Spinal cord (tissue), 10 donors: ENCODE measurements around the gene RAB7B. TPM values are rescaled to one million over a fixed set of nuclear protein-coding genes. Genes with fewer than 3 reads are reported as not detected.

Experiments
- DNase-seq, 6 donors: peaks; one replicate each; pipeline versions ENCODE4 v3.0.0 to v3.0.0-alpha.2; 2013 to 2015; ENCODE audit warnings: low spot score in 6 of 6, low read depth in 4 of 6
- H3K27ac ChIP-seq: one replicate; pipeline ENCODE4 v1.5.1; 2013; ENCODE audit warnings: low read depth, low read length, control low read depth
- H3K27me3 ChIP-seq: one replicate; pipeline ENCODE4 v1.6.1; 2013; ENCODE audit warnings: low read length; ENCODE audit not compliant: control insufficient read depth, insufficient read depth
- H3K36me3 ChIP-seq: one replicate; pipeline ENCODE4 v1.6.1; 2013; ENCODE audit warnings: low read length; ENCODE audit not compliant: control insufficient read depth, insufficient read depth
- H3K4me1 ChIP-seq: one replicate; pipeline ENCODE4 v1.6.1; 2013; ENCODE audit warnings: low read length; ENCODE audit not compliant: control insufficient read depth, insufficient read depth
- H3K4me3 ChIP-seq: one replicate; pipeline ENCODE4 v1.5.1; 2013; ENCODE audit warnings: low read depth, low read length, control low read depth
- H3K9me3 ChIP-seq: one replicate; pipeline ENCODE4 v1.6.1; 2013; ENCODE audit warnings: low read length; ENCODE audit not compliant: control insufficient read depth, insufficient read depth
- WGBS: methylation state at CpG from one replicate; pipeline ENCODE4 v1.1.5; 2013; ENCODE audit warnings: missing lambda C conversion rate; ENCODE audit not compliant: insufficient coverage; 5-methylcytosine and 5-hydroxymethylcytosine counted together
- polyA plus RNA-seq, 2 donors: library from polyadenylated mRNA; unstranded; fragments of 120-200 nt; gene quantifications; one replicate each; pipeline ENCODE4 v1.2.1, GENCODE V29; 2013; ENCODE audit not compliant: insufficient read length in 2 of 2
- total RNA-seq, 2 donors: library from RNA; depleted of rRNA in 1 of 2; stranded (reverse); fragments of 120-200 nt in 1 of 2; fragments of >200 nt in 1 of 2; gene quantifications; one replicate each; pipeline versions ENCODE4 v1.2.3 to v1.2.4, GENCODE V29; 2013 to 2014
- donor health status: healthy.

RAB7B gene
- total and polyA plus RNA-seq, 4 donors, result 5.4 to 7.5 (median 6.6) TPM

DNA sequence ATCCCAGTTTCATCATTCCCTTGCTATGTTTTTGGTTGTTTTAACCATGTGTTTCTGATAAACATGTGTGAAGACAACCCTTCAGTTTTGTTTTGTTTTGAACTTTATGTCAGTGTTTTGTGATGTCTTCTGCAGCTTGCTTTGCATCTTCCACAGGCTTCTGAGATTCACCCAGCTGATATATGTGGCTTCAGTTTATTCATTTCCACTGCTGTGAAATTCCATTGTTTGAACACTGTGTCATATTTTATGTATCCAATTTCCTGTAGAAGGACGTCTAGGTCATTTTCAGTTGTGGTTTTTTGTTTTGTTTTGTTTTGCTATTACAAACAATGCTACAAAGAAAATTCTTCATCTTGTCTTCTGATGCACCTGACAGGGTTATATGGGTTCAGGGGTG lies 32.7 kb downstream of the RAB7B start:
- H3K4me3 ChIP-seq, result no peak overlapping the region
- no peak overlapping the region for H3K27ac ChIP-seq
- no peaks in the 10 kb centered on the region for H3K9me3 ChIP-seq
- H3K27me3 ChIP-seq, result no peaks in the 10 kb centered on the region
- DNase-seq, result no peak
- WGBS, result no CpG with 5 or more reads among the region's 1 CpG
- no peaks in the 10 kb centered on the region for H3K36me3 ChIP-seq
- H3K4me1 ChIP-seq, result peaks cover 3% of the 10 kb centered on the region

DNA sequence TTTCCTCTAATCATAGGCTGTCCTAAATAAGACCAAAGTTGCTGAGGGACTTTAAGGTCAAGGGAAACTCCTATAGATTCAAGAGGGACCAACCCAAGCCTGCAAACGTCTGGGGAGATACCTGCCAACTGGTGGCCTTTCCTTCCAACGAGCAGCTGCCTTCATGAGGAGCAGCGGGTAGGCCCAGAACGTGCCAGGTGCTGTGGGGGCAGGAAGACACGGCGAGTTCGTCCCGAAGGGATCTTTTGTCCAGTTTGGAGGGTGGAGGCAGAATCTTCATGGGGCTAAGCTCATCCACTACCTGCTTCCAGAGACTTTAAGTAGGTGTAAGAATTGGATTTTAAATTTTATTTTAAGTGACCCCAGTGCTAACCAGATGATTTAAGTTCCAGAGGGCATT lies 34.0 kb downstream of the RAB7B start:
- Histone ChIP-seq H3K4me3 (no peak overlapping the region), H3K27me3 (no peaks in the 10 kb centered on the region), H3K4me1 (peaks cover 10% of the 10 kb centered on the region), H3K9me3 (no peaks in the 10 kb centered on the region), H3K27ac (no peak overlapping the region), H3K36me3 (no peaks in the 10 kb centered on the region)
- DNase-seq, result no peak
- WGBS, result 86% methylated on average over 8 of the region's 8 CpGs

DNA sequence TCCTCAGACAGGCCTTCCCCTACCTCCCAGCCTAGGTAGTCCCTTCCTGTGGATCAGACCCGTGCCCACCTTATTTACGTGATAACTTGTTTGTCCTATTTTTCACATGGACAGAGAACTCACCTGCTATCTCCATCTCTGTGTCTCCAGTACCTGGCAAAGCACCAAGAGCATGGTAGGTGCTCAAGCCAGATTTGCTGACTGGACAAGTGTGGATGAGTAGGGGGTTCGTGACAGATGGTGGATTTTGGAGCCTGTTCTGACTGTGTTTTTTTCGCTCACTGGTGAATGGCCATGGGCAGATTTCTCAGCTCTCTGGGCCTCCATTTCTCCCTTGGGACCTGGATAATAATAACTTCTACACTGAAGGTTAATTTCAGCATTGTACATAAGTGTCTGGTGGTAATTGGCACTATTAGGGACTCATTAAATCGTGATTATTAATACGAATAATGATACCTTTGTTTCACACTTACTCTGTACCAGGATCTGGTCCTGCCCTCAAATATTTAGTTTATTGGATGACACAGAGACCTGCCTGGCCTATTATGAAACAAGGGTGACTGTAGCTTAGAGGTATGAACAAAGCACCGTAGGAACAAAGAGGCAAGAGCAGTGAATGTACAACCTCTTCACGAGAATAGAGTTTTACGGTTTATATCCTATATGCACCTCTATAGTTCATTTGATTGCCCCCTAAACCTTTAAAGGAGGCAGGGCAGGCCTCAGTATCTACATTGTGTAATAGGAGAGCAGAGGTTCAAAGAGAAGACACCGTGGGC lies 35.5 kb downstream of the RAB7B start:
- H3K36me3 ChIP-seq, result no peaks in the 10 kb centered on the region
- no peaks in the 10 kb centered on the region for H3K9me3 ChIP-seq
- peak in 1 of 6 donors; percentile 20 for DNase-seq
- no peak overlapping the region for H3K27ac ChIP-seq
- no peaks in the 10 kb centered on the region for H3K27me3 ChIP-seq
- peaks cover 10% of the 10 kb centered on the region for H3K4me1 ChIP-seq
- WGBS, result 70% methylated on average over 3 of the region's 10 CpGs
- H3K4me3 ChIP-seq, result no peak overlapping the region

DNA sequence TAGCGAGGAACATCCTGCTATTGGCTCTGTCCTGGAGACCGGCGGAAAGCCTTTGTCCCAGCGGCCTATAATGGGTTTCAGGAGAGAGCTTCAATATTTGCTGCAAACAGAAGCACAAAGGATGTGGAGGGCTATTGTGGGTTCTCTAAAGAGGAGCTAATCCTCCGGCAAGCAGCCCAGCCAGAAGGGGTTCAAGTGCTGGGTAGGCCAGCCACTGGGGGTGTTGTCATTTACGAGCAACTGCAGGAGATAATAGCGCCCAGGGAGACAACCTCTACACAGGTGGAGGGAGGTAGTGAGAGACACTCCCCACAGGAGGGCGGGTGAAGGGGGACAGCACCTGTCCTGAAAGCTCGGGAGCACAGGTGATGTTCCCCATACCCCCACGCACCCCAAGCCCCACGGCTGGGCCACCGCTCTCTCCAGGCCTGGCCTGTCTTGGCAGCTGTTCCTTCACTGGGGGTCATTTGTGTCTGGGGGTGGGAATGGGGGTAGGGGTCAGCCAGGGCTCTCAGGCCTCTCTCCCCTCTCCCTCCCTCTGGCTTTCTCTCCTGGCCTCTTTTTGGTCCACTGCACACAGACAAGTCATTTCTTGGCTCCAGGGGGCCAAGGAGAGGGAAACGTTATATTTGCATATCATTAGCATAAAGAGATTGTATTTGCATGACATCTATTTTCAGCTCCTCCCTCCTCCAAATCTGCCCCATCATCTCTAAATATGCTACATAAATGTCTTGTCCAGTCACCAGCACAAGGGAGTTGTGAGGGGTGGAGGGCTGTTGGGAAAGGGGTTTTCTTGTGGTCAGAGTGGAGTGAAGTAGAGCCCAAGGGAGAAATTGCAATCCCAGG lies 37.9 kb downstream of the RAB7B start:
- H3K27me3 ChIP-seq, result no peaks in the 10 kb centered on the region
- peak in 1 of 6 donors; percentile 59 for DNase-seq
- H3K36me3 ChIP-seq, result no peaks in the 10 kb centered on the region
- 41% methylated on average over 4 of the region's 13 CpGs for WGBS
- H3K4me1 ChIP-seq, result peaks cover 15% of the 10 kb centered on the region
- H3K9me3 ChIP-seq, result no peaks in the 10 kb centered on the region
- H3K27ac ChIP-seq, result no peak overlapping the region
- no peak overlapping the region for H3K4me3 ChIP-seq

DNA sequence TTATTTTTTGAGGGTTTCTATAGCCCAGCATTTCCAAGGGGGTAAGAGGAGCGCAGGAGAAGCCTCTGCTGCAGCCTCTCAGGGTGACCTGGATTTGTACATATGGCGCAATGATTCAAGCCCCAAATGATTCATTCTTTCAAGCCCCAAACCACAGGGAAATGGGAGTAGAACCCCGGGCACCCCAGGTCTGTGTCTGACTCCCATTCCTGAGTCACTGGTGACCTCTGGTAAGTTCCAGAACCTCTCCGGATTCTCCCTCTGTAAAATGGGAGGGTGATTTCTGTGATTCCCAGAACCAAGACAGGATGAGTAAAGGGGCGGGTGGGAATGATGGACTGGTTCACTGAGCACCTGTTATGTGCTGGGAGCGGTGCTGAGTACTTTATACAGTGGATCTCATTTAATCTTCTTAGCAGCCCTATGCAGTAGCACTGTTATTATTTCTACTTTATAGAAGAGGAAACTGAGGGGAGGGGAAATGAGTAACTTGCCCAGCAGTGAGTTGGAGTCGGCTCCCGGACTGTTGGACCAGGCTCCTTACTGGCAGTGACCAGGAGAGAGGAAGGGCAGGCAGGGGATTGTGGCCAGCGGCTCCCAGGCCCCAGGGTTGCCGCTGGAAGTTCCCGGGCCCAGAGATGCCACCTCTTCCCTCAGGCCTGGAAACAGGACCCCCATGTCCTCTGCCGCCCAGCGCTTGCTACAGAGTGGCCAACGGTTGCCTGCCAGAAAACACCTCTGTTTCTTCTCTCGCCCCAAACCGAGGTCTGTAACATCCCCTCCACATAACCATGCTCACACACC lies 39.6 kb downstream of the RAB7B start:
- Histone ChIP-seq H3K4me3 (no peak overlapping the region), H3K36me3 (no peaks in the 10 kb centered on the region), H3K9me3 (no peaks in the 10 kb centered on the region), H3K27me3 (no peaks in the 10 kb centered on the region), H3K4me1 (peaks cover 15% of the 10 kb centered on the region), H3K27ac (no peak overlapping the region)
- DNase-seq, result no peak
- WGBS, result 95% methylated on average over 10 of the region's 16 CpGs

DNA sequence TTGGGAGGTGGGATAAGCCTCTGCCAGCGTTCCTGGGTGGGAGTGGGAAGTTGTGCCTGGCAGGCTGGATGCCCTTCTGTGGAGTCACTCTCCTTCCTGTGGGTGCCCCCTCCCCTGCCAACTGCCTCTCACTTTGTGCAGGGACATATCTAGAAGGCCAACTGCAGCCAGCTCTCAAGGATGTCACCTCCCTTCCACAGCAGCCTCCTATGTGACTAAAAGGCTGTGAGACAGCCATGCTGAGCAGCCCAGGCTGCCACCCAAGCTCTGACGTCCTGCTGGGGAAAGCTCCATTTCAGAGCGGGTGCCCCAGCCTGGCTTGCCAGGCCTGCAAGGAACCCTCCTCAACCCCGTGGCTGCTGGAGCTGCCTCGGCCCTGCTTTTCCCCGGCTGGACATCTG lies 40.4 kb downstream of the RAB7B start:
- Histone ChIP-seq H3K4me1 (peaks cover 15% of the 10 kb centered on the region), H3K4me3 (no peak overlapping the region)
- 79% methylated on average over 2 of the region's 6 CpGs for WGBS

DNA sequence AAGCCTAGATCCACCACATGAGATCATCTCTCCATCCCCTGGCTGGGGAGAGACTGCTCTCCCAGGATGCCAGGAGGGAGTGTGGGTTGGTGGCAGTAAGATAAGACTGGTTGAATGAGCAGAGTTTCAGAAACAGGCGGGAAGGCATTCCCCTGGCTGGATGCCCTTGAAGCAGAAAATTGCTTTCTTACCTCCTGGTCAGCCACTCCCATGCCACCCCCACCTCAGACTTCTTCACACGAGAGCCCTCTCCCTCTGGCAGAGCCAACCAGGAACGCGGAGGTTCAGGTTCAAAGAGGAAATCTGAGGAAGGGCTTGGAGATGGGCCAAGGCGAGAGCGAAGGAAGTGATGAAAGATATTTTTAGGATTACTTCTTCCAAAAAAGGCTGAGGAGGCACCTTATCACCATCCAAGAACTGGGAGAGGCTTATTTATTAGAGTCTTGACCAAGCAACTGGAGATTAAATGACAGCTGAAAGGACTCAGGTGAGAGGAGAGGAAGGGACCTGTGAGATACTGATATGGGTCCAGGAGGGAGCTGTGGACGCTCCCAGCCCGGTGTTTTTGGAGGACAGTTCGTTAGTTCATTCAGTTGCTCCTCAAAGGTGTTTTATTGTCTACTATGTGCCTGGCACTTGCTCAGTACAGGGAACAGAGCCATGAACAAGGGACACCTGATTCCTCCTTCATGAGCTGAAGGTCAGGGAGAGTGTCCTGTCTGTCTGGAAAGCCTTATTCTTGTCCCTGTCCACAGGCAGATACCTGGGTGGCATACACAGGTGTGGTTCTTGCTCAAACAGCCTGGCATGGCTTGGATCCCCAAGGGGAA lies 41.0 kb downstream of the RAB7B start:
- Histone ChIP-seq H3K9me3 (no peaks in the 10 kb centered on the region), H3K4me3 (no peak overlapping the region), H3K36me3 (no peaks in the 10 kb centered on the region), H3K27me3 (no peaks in the 10 kb centered on the region), H3K4me1 (peaks cover 15% of the 10 kb centered on the region), H3K27ac (no peak overlapping the region)
- peak in 1 of 6 donors; percentile 28 for DNase-seq
- 91% methylated on average over 3 of the region's 9 CpGs for WGBS

More for the DNA sequence above, 40.4 kb downstream of the RAB7B start:
- no peaks in the 10 kb centered on the region for H3K9me3 ChIP-seq
- no peaks in the 10 kb centered on the region for H3K27me3 ChIP-seq
- H3K27ac ChIP-seq, result no peak overlapping the region
- no peak for DNase-seq
- H3K36me3 ChIP-seq, result no peaks in the 10 kb centered on the region

DNA sequence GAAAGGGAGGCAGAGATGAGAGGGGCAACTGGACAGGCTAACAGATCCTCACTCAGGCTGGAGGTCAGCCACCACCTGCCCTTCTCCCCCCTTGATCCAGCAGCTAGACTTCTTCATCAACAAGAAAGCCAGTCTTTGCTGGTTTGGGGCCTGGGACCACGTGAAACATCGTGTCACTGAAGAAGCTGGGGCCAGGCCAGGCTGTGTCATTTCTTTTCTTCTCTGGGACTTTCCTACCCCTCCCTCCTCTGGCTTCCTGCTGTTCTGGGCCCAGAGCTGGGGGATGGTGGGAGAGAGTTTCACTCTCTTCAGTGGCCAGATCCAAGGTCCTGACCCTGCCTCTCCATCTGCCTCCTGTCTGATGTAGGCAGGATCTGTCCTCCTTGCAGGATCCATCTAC lies 41.8 kb downstream of the RAB7B start:
- Histone ChIP-seq H3K9me3 (no peaks in the 10 kb centered on the region), H3K36me3 (no peaks in the 10 kb centered on the region), H3K4me1 (peaks cover 15% of the 10 kb centered on the region), H3K27ac (no peak overlapping the region), H3K27me3 (no peaks in the 10 kb centered on the region), H3K4me3 (no peak overlapping the region)
- no peak for DNase-seq
- 35% methylated on average over 2 of the region's 2 CpGs for WGBS

DNA sequence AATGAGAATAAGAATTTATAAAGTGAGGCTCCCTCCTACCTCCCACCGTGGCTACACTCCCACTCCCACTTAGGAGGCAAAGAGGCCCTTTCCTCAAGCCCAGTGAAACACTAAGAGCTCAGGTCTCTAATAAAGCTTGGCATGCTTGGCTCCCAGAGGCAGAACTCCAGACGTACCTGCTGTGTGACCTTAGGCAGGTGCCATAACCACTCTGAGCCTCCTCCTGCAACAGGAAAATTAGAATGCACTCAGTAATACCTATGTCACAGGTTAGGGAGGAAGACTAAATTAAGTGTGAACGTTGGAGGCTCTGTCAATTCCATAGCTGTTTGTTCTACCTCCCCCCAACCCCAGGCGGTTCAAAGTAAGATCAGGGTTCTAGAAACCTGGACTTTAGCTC lies 43.4 kb downstream of the RAB7B start:
- peaks cover 7% of the 10 kb centered on the region for H3K4me1 ChIP-seq
- H3K4me3 ChIP-seq, result no peak overlapping the region
- no peak for DNase-seq
- H3K36me3 ChIP-seq, result no peaks in the 10 kb centered on the region
- no peaks in the 10 kb centered on the region for H3K27me3 ChIP-seq
- 95% methylated on average over 3 of the region's 4 CpGs for WGBS
- no peak overlapping the region for H3K27ac ChIP-seq
- H3K9me3 ChIP-seq, result no peaks in the 10 kb centered on the region
